ENCODE data around the gene MYO7A.

The MYO7A gene

DNA sequence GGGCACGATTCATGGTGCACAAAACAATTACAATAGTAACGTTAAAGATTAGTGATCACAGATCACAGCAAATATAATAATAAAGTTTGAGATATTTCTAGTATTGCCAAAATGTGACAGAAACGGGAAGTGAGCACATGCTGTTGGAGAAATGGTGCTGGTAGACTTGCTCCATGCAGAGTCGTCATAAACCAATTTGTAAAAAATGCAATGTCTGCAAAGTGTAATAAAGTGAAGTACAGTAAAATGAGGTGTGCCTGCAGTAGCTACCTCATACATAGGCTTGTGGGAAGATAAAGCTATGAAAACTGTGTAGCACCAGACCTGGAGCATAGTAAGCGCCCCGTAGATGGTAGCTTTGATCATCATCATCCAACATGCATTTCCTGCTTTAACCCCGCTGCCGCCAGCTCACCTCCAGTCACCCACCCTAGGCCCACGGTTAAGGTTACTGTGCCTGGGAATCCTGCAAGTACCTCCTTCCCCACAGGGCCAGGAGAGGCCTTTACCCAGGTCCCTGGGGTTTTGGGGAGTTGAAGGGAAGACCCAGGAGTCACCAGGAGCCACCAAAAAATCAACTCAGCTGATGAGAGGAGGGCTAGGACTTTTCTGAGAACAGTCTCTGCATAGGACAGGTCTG is 59.2 kb downstream of the MYO7A start:
- no peak for DNase-seq (ENCODE audit: low spot score)

DNA sequence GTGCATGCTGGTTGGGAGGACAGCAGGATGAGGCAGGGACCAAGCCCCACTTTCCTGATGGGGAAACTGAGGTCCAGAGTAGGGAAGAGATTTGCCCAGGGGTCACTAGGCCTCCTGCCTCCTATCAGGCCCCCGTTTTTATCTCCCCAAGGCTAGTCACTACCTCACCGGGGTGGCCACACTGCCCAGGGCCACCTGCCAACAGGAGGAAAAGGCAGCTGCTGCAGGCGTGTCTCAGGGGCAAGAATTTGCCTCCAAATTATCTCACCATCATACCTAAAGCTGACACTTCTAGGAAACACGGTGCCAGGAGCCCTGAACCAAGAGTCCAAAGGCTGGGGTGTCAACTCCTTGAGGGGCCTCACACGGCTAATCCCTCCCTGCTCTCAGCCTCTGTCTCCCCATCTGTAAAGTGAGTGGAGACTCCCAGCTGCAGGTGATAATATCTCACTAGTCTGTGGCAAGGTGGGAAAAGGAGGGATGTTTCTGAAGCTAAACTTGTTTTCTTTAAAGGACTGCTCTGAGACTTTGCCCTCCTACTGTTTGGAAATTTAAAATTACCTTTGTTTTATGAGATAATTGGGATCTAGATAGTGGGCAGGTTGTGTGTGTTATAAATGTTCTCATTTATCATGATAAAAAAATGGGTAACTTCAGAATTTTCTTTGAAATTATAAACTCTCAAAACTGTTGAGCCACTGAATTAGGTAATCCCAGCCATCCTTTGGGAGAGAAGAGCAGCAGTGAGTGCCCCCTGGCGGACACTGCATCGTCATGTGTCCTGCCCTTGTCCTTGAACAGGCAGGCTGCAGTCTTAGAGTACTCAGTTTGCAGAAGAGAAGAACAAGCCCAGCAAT is 60.0 kb downstream of the MYO7A start:
- DNase-seq (ENCODE audit: low spot score) = peak; percentile 60

DNA sequence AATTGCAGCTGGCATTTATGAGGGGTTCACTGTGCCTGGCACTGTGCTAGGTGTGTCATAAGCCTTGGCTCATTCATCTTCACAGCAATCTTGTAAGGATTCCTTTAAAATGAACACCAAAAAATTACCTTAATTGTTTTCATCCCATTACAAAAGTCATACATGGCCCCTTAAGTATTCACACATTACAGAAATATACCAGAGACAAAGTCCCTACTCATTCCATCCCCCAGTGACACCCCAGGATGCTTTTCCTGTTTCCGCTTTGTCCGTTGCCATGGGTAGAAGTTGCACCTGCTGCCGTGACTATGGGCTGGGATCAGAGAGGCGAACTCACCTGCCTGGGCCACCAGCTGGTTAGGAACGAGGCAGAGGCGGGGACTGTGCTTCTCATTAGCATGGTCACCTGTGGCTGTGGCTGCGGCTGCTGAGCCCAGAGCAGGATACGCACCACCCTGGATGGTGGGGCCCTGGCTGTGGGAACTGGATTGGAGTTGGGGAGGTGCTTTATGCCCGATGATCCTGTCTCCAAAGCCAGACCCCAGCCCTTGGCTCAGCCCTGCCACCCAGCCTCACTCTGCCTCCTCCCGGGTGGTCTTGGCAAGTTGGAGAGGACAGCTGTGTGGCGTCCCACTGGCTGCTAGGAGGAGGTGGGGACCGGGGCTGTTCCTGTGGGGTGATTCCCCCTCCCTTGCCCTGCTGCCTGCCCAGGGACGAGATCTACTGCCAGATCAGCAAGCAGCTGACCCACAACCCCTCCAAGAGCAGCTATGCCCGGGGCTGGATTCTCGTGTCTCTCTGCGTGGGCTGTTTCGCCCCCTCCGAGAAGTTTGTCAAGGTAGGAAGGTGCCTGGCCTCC is 60.8 kb downstream of the MYO7A start:
- no peak for DNase-seq (ENCODE audit: low spot score)

DNA sequence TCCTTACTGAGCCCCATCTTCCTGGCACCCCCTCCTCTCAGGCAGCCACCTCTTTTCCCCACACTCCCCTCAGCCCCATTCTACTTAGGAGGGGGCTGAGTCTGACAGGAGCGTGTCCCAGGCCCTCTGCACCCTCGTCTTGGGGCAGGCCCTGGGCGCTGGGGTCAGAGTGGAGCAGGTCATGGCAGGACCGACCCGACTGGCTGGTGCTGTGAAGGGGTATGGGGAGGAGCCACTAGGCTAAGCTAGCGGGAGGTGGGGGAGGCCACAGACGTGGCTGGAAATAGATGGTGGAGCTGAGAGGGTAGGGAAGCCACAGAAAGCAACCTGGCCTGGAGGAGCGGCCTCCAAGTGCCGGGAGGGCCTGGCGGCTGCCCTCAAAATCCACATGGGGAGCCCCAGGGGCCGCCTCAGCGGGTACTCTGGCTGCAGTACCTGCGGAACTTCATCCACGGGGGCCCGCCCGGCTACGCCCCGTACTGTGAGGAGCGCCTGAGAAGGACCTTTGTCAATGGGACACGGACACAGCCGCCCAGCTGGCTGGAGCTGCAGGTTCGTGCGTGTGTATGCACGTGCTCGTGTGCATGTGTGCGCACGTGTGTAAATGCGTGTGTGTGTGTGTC is 61.7 kb downstream of the MYO7A start:
- DNase-seq (ENCODE audit: low spot score) = no peak

DNA sequence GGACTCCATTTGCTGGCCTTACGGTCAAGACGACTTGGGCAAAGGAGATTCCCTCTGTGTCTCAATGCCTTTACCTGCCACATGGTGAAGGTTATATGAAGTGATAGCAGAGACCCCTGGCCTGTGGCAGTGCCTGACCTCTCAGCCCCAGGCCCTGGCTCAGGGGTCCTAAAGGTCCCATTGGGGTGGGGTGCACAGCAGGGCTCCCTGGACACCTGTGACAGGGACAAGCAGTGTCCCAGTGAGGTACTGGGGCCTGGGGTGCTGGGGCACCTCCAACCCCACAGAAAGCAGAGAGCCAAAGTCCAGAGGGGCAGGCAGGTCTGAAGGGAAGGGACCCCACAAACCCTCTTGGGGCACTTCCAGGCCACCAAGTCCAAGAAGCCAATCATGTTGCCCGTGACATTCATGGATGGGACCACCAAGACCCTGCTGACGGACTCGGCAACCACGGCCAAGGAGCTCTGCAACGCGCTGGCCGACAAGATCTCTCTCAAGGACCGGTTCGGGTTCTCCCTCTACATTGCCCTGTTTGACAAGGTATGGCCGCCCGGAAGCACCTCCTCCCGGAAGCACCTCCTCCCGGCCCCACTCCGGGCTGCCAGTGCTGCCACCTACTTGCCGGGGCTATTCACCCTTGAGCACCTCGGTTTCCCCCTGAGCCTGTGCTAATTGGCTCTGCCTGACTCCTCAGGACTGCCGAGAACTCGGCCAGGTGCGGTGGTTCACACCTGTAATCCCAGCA is 62.5 kb downstream of the MYO7A start:
- DNase-seq (ENCODE audit: low spot score) = no peak

DNA sequence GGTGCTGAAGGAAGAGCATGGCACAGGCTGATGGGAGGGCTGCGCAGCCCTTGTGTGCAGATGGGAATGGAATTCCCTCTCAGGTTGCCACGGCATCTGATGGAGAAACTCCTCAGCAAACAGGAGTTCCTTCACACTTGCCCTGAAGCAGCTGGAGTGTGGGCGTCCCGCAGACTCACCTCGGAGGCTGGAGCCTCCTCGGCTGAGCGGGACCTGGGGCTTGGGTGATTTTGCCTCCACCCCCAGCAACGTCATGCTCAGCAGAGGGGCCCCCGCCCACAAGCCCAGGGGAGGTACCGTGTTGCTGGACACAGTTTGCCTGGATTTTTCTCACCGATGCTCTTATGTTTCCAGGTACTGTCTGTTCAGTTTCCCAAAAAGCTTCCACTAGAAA is 63.4 kb downstream of the MYO7A start:
- DNase-seq (ENCODE audit: low spot score) = no peak

DNA sequence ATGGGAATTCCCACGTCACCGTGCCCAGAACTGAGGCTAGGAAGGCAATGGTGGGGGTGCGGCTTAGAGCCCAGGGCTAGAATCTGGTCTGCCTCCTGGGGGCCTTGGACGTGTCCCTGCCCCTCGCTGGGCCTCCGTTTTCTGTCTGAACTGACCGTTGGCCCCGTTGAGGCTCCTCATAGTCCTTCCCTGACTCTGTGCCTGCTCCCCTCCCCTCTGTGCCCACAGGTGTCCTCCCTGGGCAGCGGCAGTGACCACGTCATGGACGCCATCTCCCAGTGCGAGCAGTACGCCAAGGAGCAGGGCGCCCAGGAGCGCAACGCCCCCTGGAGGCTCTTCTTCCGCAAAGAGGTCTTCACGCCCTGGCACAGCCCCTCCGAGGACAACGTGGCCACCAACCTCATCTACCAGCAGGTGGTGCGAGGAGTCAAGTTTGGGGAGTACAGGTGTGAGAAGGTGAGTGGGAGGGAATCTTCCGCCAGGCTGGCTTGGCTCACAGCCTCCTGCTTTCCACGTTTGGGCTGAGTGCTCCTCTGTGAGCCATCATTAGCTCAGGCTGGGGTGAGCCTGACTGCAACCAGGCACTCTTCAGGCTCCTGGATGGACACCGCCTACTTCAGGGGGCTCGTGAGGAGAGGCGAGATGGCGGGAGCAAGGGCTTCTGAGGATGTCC is 63.9 kb downstream of the MYO7A start:
- DNase-seq (ENCODE audit: low spot score) = peak; percentile 25

DNA sequence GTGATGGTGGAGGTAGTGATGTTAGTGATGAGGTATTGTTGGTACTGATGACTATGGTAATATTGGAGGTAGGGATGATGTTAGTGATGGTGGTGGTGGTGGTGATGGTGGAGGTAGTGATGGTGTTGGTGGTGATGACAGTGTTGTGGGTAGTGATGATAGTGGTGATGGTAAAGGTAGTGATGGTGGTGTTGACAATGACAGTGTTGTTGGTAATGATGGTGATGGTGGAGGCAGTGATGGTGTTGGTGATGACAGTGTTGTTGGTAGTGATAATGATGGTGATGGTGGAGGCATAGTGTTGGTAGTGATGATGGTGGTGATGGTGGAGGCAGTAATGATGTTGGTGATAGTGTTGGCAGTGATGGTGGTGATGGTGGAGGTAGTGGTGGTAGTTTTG is 65.1 kb downstream of the MYO7A start:
- no peak for DNase-seq (ENCODE audit: low spot score)

DNA sequence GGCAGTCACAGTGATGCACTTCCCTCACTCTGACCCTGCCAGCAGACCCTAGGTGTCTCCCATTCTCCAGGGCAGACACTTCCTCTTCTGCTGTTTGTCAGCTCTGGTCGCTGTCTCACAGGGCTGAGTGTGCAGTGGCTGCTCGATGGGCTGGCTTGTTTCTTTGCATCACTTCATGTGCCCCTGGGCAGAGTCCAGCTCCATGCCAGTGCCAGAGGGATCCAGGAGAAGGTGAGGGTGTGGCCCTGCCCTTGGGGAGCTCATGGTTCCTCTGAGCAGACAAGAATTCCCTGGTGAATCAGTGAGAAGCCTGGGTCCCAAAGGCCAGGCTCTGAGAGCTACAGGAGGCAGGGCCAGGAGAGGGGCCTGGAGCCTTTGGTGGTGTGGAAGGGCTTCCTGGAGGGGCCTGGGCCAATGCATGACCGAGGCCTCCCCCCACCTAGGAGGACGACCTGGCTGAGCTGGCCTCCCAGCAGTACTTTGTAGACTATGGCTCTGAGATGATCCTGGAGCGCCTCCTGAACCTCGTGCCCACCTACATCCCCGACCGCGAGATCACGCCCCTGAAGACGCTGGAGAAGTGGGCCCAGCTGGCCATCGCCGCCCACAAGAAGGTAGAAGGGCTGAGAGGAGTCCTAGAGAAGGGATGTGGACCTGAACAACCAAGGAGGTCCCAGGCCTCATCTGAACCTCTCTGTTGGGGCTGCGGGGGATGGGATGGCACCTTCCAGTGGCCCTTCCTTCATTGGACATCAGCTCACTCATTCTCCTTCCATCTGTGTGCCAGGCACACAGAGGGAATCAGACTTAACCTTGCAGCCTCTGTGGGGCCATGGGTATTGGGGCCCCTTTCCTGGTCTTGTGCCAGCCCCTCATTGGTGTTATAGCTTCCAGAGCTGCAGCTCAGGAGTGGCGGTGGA is 66.1 kb downstream of the MYO7A start:
- no peak for DNase-seq (ENCODE audit: low spot score)

DNA sequence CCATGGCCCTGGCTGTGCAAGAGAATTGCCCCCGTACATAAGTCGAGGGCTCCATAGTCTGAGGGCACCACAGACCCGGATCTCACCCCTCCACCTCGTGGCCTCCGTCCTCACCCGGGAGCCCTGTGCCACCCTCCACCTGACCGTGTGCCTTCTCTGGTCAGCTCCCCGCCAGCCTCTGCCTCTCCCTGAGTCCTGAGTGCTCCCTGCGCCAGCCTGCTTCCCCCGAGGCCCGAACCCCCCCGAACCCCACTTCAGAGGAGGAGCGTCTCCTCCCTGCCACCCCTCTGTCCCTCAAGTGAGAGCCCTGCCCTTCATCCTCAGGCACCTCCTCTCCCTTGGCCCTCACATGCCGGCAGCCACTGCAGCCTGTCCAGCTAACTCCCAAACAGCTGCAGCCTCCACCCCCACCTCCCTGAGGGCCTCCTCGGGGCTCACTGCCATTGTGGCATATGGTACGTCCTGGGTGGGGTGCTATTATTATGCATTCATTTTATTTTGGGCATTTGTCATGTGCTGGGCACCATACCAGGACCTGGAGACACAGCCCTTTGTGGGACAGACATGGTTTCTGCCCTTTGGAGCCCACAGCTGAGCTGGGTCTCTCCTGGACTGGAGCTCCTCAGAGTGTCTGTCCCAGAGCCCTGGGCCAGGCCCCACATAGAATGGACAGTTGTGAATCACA is 67.2 kb downstream of the MYO7A start:
- no peak for DNase-seq (ENCODE audit: low spot score)

DNA sequence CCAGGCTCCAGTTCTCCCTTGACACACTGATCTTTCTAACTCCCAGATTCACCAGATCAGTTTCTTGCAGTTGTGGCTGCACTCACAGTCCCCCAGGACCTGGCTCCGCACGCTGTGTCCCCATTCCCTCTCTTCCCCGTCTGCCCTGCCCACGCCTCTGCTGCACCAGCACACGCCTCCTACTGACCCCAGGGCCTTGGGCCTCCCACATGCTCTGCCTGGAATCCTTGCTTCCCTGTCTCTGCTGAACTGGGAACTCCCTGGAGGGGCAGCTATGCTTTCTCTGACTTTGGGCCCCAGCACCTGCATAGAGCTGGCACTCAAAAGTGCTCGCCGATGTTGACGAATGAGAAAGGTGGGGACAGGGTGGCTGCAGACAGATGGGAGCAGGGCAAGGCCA is 68.9 kb downstream of the MYO7A start:
- no peak for DNase-seq (ENCODE audit: low spot score)

DNA sequence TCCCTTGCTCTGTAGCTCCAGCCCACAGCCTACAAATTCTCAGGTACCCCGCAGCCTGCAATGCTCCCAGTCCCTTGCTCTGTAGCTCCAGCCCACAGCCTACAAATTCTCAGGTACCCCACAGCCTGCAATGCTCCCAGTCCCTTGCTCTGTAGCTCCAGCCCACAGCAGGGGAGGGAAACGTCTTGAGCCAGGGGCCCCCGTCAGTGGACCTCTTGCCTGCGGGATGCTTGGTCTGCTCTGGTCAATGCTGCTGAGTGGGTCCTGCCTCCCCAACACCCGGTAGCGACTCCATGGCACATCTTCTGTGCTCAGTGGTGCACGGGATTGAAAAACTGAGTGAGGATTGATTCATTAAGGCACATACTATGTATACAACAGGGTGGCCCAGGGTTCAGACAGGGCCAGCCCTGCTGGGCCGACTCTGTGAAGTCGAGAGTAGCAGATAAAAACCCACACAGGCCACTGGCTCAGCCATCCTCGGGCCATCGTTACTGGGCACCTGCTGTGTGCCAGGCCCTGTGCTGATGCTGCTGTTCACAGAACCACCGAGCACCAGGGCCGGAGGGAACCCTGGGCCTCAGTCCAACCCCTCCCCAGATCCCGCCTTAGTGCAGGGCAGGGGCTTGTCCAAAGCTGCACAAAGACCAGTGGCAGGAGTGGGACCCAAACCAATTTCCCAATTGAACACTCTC is 69.7 kb downstream of the MYO7A start:
- DNase-seq (ENCODE audit: low spot score) = no peak

DNA sequence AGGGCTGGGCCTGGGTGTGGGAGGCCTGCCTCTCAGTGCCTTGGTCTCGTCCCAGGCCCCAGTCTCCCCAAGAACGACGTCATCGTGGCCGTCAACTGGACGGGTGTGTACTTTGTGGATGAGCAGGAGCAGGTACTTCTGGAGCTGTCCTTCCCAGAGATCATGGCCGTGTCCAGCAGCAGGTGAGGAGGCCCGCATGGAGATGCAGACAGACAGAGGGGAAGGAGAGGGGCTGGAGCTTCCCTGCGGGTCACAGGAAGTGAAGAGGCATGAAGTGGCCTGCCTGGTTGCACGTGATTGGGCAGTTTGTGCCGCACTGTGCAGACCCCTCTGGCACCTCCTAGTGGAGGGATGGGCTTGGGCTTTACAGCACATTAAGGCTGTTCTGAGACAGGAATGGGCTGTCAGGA is 70.4 kb downstream of the MYO7A start:
- no peak for DNase-seq (ENCODE audit: low spot score)

DNA sequence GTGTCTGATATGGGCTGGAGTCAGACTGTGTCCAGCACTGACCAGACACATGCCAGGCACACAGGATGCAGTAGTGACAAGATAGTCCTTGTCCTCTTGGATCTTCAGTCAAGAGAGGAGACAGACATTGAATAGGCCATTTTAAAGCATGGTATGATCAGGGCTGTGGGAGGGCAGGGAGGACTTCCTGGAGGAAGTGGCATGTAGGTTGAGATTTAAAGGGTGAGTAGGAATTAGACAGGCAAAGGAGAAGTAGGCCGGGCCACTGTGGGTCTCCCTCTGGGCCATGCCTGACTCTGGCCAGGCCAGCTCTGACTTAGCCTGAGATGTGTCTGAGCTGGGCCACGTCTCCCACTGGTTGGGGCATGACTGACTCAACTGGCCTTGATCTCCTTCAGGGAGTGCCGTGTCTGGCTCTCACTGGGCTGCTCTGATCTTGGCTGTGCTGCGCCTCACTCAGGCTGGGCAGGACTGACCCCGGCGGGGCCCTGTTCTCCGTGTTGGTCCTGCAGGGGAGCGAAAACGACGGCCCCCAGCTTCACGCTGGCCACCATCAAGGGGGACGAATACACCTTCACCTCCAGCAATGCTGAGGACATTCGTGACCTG is 71.2 kb downstream of the MYO7A start:
- no peak for DNase-seq (ENCODE audit: low spot score)

DNA sequence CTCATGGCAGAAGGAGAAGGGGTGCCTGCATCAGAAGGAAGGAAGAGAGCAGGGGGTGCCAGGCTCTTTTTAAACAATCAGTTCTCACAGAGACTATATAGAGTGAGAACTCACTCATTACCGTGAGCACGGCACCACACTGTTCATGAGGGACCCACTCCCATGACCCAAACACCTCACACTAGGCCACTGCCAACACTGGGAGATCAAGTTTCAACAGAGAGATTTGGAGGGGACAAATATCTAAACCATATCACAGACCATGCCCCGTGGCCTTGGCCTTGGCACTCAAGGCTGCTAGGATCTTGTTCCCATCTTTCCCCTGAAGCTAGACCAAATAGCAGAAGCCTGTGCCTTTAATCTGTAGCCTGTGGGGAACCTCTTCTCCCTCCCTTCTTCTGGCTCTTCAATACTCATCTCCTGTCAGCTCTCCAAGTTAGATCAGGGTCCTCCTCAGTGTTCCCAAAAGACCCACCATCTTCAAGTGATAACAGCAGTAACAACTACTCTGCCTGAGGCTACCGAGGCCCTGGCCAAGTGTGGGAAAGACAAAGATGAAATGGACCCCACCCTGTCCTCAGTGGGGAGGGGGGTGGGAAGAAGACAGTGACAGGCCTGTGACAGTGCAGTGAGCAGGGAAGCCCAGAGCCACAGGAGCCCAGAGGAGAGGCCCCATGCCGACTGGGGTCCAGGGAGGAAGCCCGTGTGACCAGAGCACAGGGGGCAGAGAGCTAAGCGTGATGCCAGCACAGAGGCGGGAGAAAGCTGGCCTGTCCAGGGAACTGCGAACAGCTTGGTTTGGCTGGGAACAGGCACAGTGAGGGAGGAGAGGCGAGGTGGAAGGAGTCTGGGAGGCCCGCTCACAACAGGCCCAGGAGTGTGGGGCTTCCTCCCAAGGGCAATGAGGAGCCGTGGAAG is 72.6 kb downstream of the MYO7A start:
- no peak for DNase-seq (ENCODE audit: low spot score)

DNA sequence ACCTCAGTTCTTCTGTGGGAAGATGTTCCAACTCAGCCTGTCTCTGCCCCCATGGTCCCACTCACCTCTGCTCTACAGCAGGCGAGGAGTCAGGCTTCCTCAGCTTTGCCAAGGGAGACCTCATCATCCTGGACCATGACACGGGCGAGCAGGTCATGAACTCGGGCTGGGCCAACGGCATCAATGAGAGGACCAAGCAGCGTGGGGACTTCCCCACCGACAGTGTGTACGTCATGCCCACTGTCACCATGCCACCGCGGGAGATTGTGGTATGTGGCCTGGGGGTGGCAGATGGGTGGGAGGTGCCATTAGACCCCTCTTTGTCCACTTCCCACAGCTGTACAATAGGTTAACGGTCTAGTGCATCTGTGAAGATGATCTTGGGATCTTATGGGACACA is 73.3 kb downstream of the MYO7A start:
- no peak for DNase-seq (ENCODE audit: low spot score)

All from CD4-positive, alpha-beta T cell treated with Interleukin-6 at 100 ng/mL for 8 hours (primary cell).